ENCODE measurements around the gene TCF3. TPM values are rescaled to one million over a fixed set of nuclear protein-coding genes. Genes with fewer than 3 reads are reported as not detected.
"Not testable (repeated sequence)": the region's sequence is repeated elsewhere in the genome, so short reads cannot be mapped to it uniquely, and the experiment has no call there.

The TCF3 gene
- total and polyA plus RNA-seq, 2 donors (not counting 3 experiments of a cell fraction or from before 2014, with no cell fraction given), result 147 to 193 TPM

DNA sequence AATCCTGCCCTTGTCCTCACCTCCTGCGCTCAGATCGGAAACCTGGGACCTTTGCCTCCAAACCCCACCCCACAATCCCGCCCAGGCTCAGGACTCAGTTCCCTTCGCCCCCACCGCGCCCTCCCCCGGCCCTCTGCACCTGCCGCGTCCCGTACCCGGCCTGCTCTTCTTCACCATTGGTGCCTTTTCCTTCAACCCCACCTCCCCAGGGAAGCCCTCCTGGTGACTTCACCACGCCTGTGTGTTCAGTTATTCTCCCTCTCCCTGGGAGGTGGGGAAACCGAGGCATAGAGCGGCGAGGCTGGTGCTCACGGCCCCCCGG, 19.3 kb upstream of the TCF3 start:
- H3K36me3 ChIP-seq (ENCODE audit: control insufficient read depth in 2 of 2, extremely low read depth in 1 of 2, insufficient read depth in 2 of 2, low read length in 2 of 2), result no peaks in the 10 kb centered on the region
- H2AFZ ChIP-seq (ENCODE audit: low read depth, low read length), result no peak overlapping the region
- no peaks in the 10 kb centered on the region for H3K9me3 ChIP-seq (replicated peaks; ENCODE audit: control insufficient read depth, insufficient read depth, low read length)
- FAIRE-seq (no peak), DNase-seq (ENCODE audit: low read depth, low spot score) (no peak)
- H3K9me1 ChIP-seq (replicated peaks; ENCODE audit: control insufficient read depth, extremely low read depth, insufficient read depth, low read length), result no peaks in the 10 kb centered on the region
- no peak overlapping the region for H3K9ac ChIP-seq (replicated peaks; ENCODE audit: extremely low read depth, insufficient read depth, low read length)
- BruUV-seq (replicated peaks), result no TSS peak
- peaks cover 24 to 38% of the 10 kb centered on the region in 2 experiments for H3K27me3 ChIP-seq (ENCODE audit: control insufficient read depth in 2 of 2, insufficient read depth in 2 of 2, low read length in 2 of 2)
- no peak overlapping the region for H3K4me2 ChIP-seq (ENCODE audit: insufficient read depth, low read length)
- no peaks in the 10 kb centered on the region for H4K20me1 ChIP-seq (replicated peaks; ENCODE audit: control insufficient read depth, extremely low read depth, insufficient read depth, low read length)
- H3K27ac ChIP-seq (ENCODE audit: insufficient read depth, low read depth, low read length), result no peak overlapping the region
- no peaks in the 10 kb centered on the region for H3K4me1 ChIP-seq (ENCODE audit: control insufficient read depth, extremely low read depth, insufficient read depth, low read length)
- no peaks in the 10 kb centered on the region for H3K79me2 ChIP-seq (ENCODE audit: control insufficient read depth, insufficient read depth, low read length)
- ChIA-PET CTCF (interaction anchor here (0.9 to 7.5 kb wide), 28 partner anchors 8 to 159 kb away, joined by 3 to 177 read pairs (median 8); partner anchors contain the start of genes ONECUT3 and UQCR11), POLR2A (no interaction called here)
- TF ChIP-seq FOS (IDR thresholded peaks at IDR 0.05; ENCODE audit: borderline replicate concordance, insufficient read depth, low read length) (no peak), POLR2A (IDR thresholded peaks at IDR 0.05; ENCODE audit: low read depth, low read length) (no peak), MYC (IDR thresholded peaks at IDR 0.05; ENCODE audit: low read depth, low read length) (no peak), JUN (IDR thresholded peaks at IDR 0.05; ENCODE audit: borderline replicate concordance, insufficient read depth, insufficient read length, low read depth) (no peak)
- TF ChIP-seq, protein P1, sequence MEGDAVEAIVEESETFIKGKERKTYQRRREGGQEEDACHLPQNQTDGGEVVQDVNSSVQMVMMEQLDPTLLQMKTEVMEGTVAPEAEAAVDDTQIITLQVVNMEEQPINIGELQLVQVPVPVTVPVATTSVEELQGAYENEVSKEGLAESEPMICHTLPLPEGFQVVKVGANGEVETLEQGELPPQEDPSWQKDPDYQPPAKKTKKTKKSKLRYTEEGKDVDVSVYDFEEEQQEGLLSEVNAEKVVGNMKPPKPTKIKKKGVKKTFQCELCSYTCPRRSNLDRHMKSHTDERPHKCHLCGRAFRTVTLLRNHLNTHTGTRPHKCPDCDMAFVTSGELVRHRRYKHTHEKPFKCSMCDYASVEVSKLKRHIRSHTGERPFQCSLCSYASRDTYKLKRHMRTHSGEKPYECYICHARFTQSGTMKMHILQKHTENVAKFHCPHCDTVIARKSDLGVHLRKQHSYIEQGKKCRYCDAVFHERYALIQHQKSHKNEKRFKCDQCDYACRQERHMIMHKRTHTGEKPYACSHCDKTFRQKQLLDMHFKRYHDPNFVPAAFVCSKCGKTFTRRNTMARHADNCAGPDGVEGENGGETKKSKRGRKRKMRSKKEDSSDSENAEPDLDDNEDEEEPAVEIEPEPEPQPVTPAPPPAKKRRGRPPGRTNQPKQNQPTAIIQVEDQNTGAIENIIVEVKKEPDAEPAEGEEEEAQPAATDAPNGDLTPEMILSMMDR (IDR thresholded peaks at IDR 0.05; ENCODE audit: extremely low read depth in 1 of 2, insufficient read depth in 1 of 2, low read depth in 1 of 2, low read length in 2 of 2), result no peak
- dilution Hi-C loops (cut with MboI; ENCODE audit: extremely low pct_ligation_motif_present, low sequenced_read_pairs) (no loop called here), intact Hi-C loops (cut with micrococcal nuclease) (loop anchor here (1.0 to 5.0 kb wide), 4 partner anchors 66 to 126 kb away; partner anchors contain the start of gene UQCR11)
- no peak overlapping the region for H3K4me3 ChIP-seq (replicated peaks in 1 of 3; ENCODE audit: insufficient read depth in 1 of 3, low read depth in 1 of 3, low read length in 3 of 3)

GRCh38 chr19:1670747-1671146, 18.3 kb upstream of the TCF3 start:
- POLR2A ChIA-PET; H4K20me1 ChIP-seq (replicated peaks; ENCODE audit: control insufficient read depth, extremely low read depth, insufficient read depth, low read length); DNase-seq (ENCODE audit: low read depth, low spot score); H3K4me2 ChIP-seq (ENCODE audit: insufficient read depth, low read length); H3K9me3 ChIP-seq (replicated peaks; ENCODE audit: control insufficient read depth, insufficient read depth, low read length); H2AFZ ChIP-seq (ENCODE audit: low read depth, low read length); FAIRE-seq; H3K27ac ChIP-seq (ENCODE audit: insufficient read depth, low read depth, low read length); dilution Hi-C loops (cut with MboI; ENCODE audit: extremely low pct_ligation_motif_present, low sequenced_read_pairs); H3K4me3 ChIP-seq (replicated peaks in 1 of 3; ENCODE audit: insufficient read depth in 1 of 3, low read depth in 1 of 3, low read length in 3 of 3); H3K36me3 ChIP-seq (ENCODE audit: control insufficient read depth in 2 of 2, extremely low read depth in 1 of 2, insufficient read depth in 2 of 2, low read length in 2 of 2); H3K9ac ChIP-seq (replicated peaks; ENCODE audit: extremely low read depth, insufficient read depth, low read length); H3K79me2 ChIP-seq (ENCODE audit: control insufficient read depth, insufficient read depth, low read length); BruUV-seq (replicated peaks); H3K9me1 ChIP-seq (replicated peaks; ENCODE audit: control insufficient read depth, extremely low read depth, insufficient read depth, low read length); H3K4me1 ChIP-seq (ENCODE audit: control insufficient read depth, extremely low read depth, insufficient read depth, low read length): not testable (repeated sequence)
- intact Hi-C loops (cut with micrococcal nuclease), result loop anchor here (5.0 kb wide), 1 partner anchor 127 kb away; no protein-coding TSS in a partner anchor
- H3K27me3 ChIP-seq (ENCODE audit: control insufficient read depth in 2 of 2, insufficient read depth in 2 of 2, low read length in 2 of 2), result peaks cover 24 to 30% of the 10 kb centered on the region in 2 experiments
- CTCF ChIA-PET, result interaction anchor here (1.1 to 7.5 kb wide), 10 partner anchors 10 to 155 kb away, joined by 3 to 177 read pairs (median 19); partner anchors contain the start of gene UQCR11
